Panc1 (cell line): ENCODE results near the gene CCDC92B.

Experiments
- CTCF ChIP-seq: fragments of 450-650 bp; IDR thresholded peaks from 2 replicates; pipeline ENCODE4 v1.5.1; 2017; ENCODE audit warnings: mild to moderate bottlenecking
- POLR2AphosphoS5 ChIP-seq: IDR thresholded peaks from 2 replicates; pipeline ENCODE4 v1.6.1; 2012; ENCODE audit warnings: mild to moderate bottlenecking, low read depth, low read length, moderate library complexity
- REST ChIP-seq, 2 experiments: IDR thresholded peaks; 2 replicates each; pipeline ENCODE4 v1.6.1; 2011 to 2012; ENCODE audit warnings: low read depth in 2 of 2, control low read depth in 1 of 2, low read length in 1 of 2, mild to moderate bottlenecking in 1 of 2, moderate library complexity in 1 of 2; ENCODE audit not compliant: insufficient read depth in 1 of 2

GRCh38 chr17:2792366-2793169, 43.1 kb upstream of the CCDC92B start:
- no peak for TF ChIP-seq CTCF
- TF ChIP-seq POLR2AphosphoS5, result no peak
- no peak for TF ChIP-seq REST (IDR thresholded peaks at IDR 0.05; ENCODE audit: insufficient read depth in 1 of 2, low read depth in 2 of 2, low read length in 1 of 2)
